Natural killer cell (primary cell): ENCODE data around the gene TRIM31. TPM values are rescaled to one million over a fixed set of nuclear protein-coding genes. Genes with fewer than 3 reads are reported as not detected.
A peak's percentile ranks its signal among the peaks of the same experiment; 100 is the strongest.

ENCODE experiments used
- ATAC-seq, 3 donors: fragments of 150-1000 bp in 2 of 3; fragments of 200-7000 bp in 1 of 3; cut with Tn5 transposase; 1 replicate in 1 of 3; 2 replicates in 2 of 3; pipeline ENCODE4 v1.10.0; 2021; ENCODE audit warnings: mild to moderate bottlenecking in 2 of 3, moderate library complexity in 2 of 3
- DNase-seq, 2 donors: peaks; one replicate each; pipeline versions ENCODE4 v3.0.0 to v3.0.0-alpha.2; 2013 to 2021; ENCODE audit warnings: mixed read lengths in 1 of 2
- H3K27ac ChIP-seq: one replicate; pipeline ENCODE4 v1.5.1; 2013; ENCODE audit warnings: mild to moderate bottlenecking, low read length
- H3K27me3 ChIP-seq: one replicate; pipeline ENCODE4 v1.6.1; 2013; ENCODE audit warnings: low read length; ENCODE audit not compliant: control insufficient read depth, insufficient read depth
- H3K36me3 ChIP-seq: one replicate; pipeline ENCODE4 v1.6.1; 2013; ENCODE audit warnings: low read length; ENCODE audit not compliant: control insufficient read depth, insufficient read depth
- H3K4me1 ChIP-seq: one replicate; pipeline ENCODE4 v1.6.1; 2013; ENCODE audit warnings: low read length; ENCODE audit not compliant: control insufficient read depth, insufficient read depth
- H3K4me3 ChIP-seq: one replicate; pipeline ENCODE4 v1.5.1; 2013; ENCODE audit warnings: low read length
- H3K9me3 ChIP-seq: one replicate; pipeline ENCODE4 v1.6.1; 2013; ENCODE audit warnings: low read length; ENCODE audit not compliant: control insufficient read depth, insufficient read depth
- H3K27ac Mint-ChIP-seq, 2 donors: one replicate each; pipeline ENCODE4 v1.8.0; 2022; ENCODE audit warnings: mild to moderate bottlenecking in 2 of 2, mixed read lengths in 2 of 2, moderate library complexity in 1 of 2
- H3K27me3 Mint-ChIP-seq, 2 donors: one replicate each; pipeline ENCODE4 v1.8.0; 2022; ENCODE audit warnings: low read depth in 2 of 2, mixed read lengths in 2 of 2
- H3K36me3 Mint-ChIP-seq: one replicate; pipeline ENCODE4 v1.8.0; 2022; ENCODE audit warnings: mixed read lengths
- H3K4me1 Mint-ChIP-seq, 2 donors: one replicate each; pipeline ENCODE4 v1.8.0; 2022; ENCODE audit warnings: mixed read lengths in 2 of 2
- H3K4me3 Mint-ChIP-seq: one replicate; pipeline ENCODE4 v1.8.0; 2022; ENCODE audit warnings: mild to moderate bottlenecking, moderate library complexity, mixed read lengths
- H3K9me3 Mint-ChIP-seq, 2 donors: one replicate each; pipeline ENCODE4 v1.8.0; 2022; ENCODE audit warnings: mixed read lengths in 2 of 2
- WGBS: methylation state at CpG from one replicate; pipeline ENCODE4 v1.1.7; 2013; ENCODE audit warnings: missing lambda C conversion rate; ENCODE audit not compliant: insufficient coverage; 5-methylcytosine and 5-hydroxymethylcytosine counted together
- intact Hi-C: fragments of 100-400 bp; cut with micrococcal nuclease; formaldehyde crosslinking; loops from one replicate; pipeline ENCODE4 v1.14.2; 2022
- total RNA-seq, 4 donors: library from RNA; stranded (reverse); fragments of 120-200 nt in 1 of 4; gene quantifications; one replicate each; pipeline versions ENCODE4 v1.2.3 to v1.2.4, GENCODE V29; 2013 to 2022
- TF ChIP-seq, protein P1 (sequence below): fragments of 200-600 bp; IDR thresholded peaks from one replicate; pipeline ENCODE4 v1.8.0; 2022; ENCODE audit warnings: antibody characterized with exemption

Gene TRIM31
- total RNA-seq, 3 donors from 2014 or later (not counting 1 experiment from before 2014, with no cell fraction given): not detected

DNA sequence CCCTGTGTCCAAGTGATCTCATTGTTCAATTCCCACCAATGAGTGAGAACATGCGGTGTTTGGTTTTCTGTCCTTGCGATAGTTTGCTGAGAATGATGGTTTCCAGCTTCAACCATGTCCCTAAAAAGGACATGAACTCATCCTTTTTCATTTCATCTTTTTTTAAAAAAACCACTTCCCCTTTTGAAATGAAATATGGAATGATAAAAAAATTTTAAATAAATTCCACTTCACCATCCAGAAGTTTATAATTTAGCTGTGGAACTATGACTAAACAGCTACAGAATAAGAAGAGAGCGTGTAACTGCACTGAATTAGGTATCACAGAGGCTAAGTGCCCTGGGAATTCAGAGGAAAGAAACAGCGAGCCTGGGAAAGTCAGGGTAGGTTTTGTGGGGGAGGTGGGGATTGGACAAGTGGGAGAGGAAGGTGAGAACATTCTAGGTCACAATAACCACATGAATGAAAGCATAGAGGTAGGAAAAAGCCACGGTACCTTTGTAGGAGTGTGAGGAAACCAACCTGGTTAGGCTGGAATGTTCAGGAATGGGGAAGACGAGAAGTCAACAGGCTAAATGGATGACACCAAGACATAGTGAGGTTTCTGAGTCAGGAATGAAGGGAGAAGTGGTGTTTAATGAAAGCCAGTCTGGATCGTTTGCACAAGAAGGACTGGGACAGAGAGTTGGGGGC is 37.1 kb upstream of the TRIM31 start:
- Histone ChIP-seq H3K27me3 (peaks cover 3% of the 10 kb centered on the region), H3K9me3 (no peaks in the 10 kb centered on the region), H3K4me3 (no peak overlapping the region), H3K36me3 (no peaks in the 10 kb centered on the region), H3K27ac (no peak overlapping the region), H3K4me1 (no peaks in the 10 kb centered on the region)
- intact Hi-C loops: no loop called here
- Mint-ChIP-seq H3K27ac (no peak overlapping the region), H3K9me3 (no peaks in the 10 kb centered on the region), H3K27me3 (peaks cover 17 to 30% of the 10 kb centered on the region in 2 donors), H3K4me1 (peaks cover 4 to 5% of the 10 kb centered on the region in 2 donors), H3K36me3 (no peaks in the 10 kb centered on the region), H3K4me3 (no peak overlapping the region)
- ATAC-seq: no peak
- no peak for DNase-seq
- TF ChIP-seq, protein P1, sequence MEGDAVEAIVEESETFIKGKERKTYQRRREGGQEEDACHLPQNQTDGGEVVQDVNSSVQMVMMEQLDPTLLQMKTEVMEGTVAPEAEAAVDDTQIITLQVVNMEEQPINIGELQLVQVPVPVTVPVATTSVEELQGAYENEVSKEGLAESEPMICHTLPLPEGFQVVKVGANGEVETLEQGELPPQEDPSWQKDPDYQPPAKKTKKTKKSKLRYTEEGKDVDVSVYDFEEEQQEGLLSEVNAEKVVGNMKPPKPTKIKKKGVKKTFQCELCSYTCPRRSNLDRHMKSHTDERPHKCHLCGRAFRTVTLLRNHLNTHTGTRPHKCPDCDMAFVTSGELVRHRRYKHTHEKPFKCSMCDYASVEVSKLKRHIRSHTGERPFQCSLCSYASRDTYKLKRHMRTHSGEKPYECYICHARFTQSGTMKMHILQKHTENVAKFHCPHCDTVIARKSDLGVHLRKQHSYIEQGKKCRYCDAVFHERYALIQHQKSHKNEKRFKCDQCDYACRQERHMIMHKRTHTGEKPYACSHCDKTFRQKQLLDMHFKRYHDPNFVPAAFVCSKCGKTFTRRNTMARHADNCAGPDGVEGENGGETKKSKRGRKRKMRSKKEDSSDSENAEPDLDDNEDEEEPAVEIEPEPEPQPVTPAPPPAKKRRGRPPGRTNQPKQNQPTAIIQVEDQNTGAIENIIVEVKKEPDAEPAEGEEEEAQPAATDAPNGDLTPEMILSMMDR: no peak
- WGBS: 80% methylated on average over 7 of the region's 7 CpGs

DNA sequence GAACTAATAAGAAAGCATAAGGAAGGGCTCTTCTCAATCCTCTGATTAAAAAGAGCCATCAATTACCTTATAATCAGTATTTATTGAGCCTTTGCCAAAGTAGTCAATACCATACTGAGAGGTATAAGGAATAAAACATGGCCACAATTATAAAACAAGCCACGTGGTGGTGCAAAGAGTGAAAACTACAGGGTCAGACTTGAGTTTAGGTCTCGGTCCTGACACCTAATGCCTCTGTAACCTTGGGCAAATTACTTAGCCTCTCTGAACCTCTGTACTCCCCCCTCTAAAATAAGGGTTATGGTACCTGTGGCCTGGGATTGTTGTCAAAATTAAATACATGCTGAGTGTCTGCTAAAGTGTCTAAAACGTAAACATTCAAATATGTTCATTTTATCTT is 36.3 kb upstream of the TRIM31 start:
- H3K27ac ChIP-seq: no peak overlapping the region
- Mint-ChIP-seq H3K36me3 (no peaks in the 10 kb centered on the region), H3K9me3 (no peaks in the 10 kb centered on the region), H3K27me3 (peaks cover 20 to 31% of the 10 kb centered on the region in 2 donors), H3K4me1 (peaks cover 4 to 5% of the 10 kb centered on the region in 2 donors), H3K27ac (no peak overlapping the region), H3K4me3 (no peak overlapping the region)
- intact Hi-C loops: no loop called here
- H3K27me3 ChIP-seq: peaks cover 3% of the 10 kb centered on the region
- no peaks in the 10 kb centered on the region for H3K36me3 ChIP-seq
- 62% methylated on average over 2 of the region's 3 CpGs for WGBS
- no peaks in the 10 kb centered on the region for H3K4me1 ChIP-seq
- no peaks in the 10 kb centered on the region for H3K9me3 ChIP-seq
- TF ChIP-seq, protein P1: no peak
- DNase-seq: no peak
- no peak overlapping the region for H3K4me3 ChIP-seq
- ATAC-seq: no peak

DNA sequence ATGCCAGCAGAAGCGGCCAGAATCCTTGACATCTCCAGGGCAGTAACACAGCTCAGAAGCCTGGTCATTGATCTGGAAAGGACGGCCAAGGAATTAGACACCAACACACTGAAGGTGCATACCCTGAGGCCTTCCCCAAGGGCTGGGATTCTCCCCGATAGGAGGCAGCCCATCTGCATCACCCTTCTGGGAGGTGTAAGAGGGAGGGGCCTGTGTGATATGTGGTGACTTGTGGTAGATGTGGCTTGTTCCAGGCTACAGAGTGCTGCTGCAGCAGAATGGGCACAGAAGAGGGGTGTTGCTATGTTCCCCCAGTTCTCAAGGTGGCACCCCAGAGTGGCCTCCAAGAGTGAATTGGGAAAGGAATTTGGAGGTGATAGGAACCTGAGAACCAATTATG is 34.2 kb upstream of the TRIM31 start:
- Histone ChIP-seq H3K27me3 (peaks cover 8% of the 10 kb centered on the region), H3K9me3 (no peaks in the 10 kb centered on the region), H3K36me3 (no peaks in the 10 kb centered on the region), H3K4me3 (no peak overlapping the region), H3K4me1 (no peaks in the 10 kb centered on the region), H3K27ac (no peak overlapping the region)
- intact Hi-C loops: no loop called here
- Mint-ChIP-seq H3K9me3 (no peaks in the 10 kb centered on the region), H3K27me3 (peaks cover 26 to 40% of the 10 kb centered on the region in 2 donors), H3K27ac (no peak overlapping the region), H3K4me1 (peaks cover 4 to 5% of the 10 kb centered on the region in 2 donors), H3K36me3 (no peaks in the 10 kb centered on the region), H3K4me3 (no peak overlapping the region)
- WGBS: 73% methylated on average over 3 of the region's 3 CpGs
- no peak for DNase-seq
- ATAC-seq: peak in 2 of 3 donors; percentile 36 to 69
- TF ChIP-seq, protein P1: no peak

DNA sequence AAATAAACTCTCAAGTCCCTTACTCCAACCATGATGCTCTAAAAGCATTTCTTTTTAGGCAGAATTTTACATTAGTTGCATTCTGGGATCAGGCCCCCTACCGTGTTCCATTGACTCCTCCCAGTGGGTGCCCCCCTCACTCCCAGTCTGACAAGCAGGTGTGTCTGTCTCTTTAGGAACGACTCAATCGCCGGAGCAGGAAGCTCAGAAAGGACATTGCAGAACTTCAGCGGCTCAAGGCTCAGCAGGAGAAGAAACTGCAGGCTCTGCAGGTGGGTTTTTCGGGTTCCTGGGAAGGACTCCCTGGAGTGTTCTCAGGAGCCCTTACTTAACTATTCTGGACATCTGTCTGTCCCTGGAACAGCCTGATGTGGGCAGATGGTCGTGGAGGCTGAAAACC is 32.9 kb upstream of the TRIM31 start:
- no peak overlapping the region for H3K4me3 ChIP-seq
- intact Hi-C loops: no loop called here
- Mint-ChIP-seq H3K27ac (no peak overlapping the region), H3K9me3 (no peaks in the 10 kb centered on the region), H3K4me1 (no peaks in the 10 kb centered on the region), H3K27me3 (peaks cover 36 to 52% of the 10 kb centered on the region in 2 donors), H3K36me3 (no peaks in the 10 kb centered on the region), H3K4me3 (no peak overlapping the region)
- H3K36me3 ChIP-seq: no peaks in the 10 kb centered on the region
- H3K4me1 ChIP-seq: no peaks in the 10 kb centered on the region
- no peak for ATAC-seq
- TF ChIP-seq, protein P1: no peak
- no peaks in the 10 kb centered on the region for H3K9me3 ChIP-seq
- peaks cover 8% of the 10 kb centered on the region for H3K27me3 ChIP-seq
- no peak for DNase-seq
- 84% methylated on average over 7 of the region's 7 CpGs for WGBS
- no peak overlapping the region for H3K27ac ChIP-seq
